ENCODE measurements around the gene CCBE1.
"Not testable (repeated sequence)": the region's sequence is repeated elsewhere in the genome, so short reads cannot be mapped to it uniquely, and the experiment has no call there.

Gene CCBE1

DNA sequence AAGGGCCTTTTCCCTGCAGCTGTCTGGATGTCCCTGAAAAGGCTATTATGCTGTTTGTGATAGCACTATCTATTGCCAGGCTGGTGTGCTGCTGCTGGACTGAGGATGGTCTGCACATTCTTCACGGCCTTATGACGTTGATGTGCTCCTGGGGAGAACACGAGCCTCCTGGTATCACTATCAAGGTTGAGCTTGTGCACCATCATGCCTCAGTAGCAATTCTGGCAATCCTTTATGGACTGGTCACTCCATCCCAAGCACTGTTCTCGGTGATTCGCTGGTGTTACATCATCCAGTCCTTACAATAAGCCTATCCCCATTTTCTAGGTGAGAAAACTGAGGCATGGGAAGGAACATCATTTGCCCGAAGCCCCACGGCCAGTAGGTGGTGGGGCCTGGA lies 18.2 kb upstream of the CCBE1 start:
- no peak overlapping the region for H3K4me3 ChIP-seq (ENCODE audit: low read depth, low read length)
- H3K9ac ChIP-seq (ENCODE audit: low read depth, low read length) = no peak overlapping the region
- H3K27ac ChIP-seq (ENCODE audit: low read depth, low read length) = no peak overlapping the region

DNA sequence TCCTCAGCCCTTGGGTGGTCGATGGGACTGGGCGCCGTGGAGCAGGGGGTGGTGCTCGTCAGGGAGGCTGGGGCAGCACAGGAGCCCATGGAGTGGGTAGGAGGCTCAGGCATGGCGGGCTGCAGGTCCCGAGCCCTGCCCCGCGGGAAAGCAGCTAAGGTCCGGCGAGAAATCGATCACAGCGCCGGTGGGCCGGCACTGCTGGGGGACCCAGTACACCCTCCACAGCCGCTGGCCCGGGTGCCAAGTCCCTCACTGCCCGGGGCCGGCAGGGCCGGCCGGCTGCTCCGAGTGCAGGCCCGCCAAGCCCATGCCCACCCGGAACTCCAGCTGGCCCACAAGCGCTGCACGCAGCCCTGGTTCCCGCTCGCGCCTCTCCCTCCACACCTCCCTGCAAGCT lies 16.9 kb upstream of the CCBE1 start:
- H3K9me3 ChIP-seq (ENCODE audit: control insufficient read depth, insufficient read depth, low read length); H3K27me3 ChIP-seq (ENCODE audit: control insufficient read depth, insufficient read depth, low read length); H3K4me3 ChIP-seq (ENCODE audit: low read depth, low read length); H3K9ac ChIP-seq (ENCODE audit: low read depth, low read length); H3K36me3 ChIP-seq (ENCODE audit: control insufficient read depth, insufficient read depth, low read length); H3K27ac ChIP-seq (ENCODE audit: low read depth, low read length); H3K4me1 ChIP-seq (ENCODE audit: control insufficient read depth, insufficient read depth, low read length): not testable (repeated sequence)

More for the DNA sequence above, 18.2 kb upstream of the CCBE1 start:
- no peaks in the 10 kb centered on the region for H3K36me3 ChIP-seq (ENCODE audit: control insufficient read depth, insufficient read depth, low read length)
- H3K4me1 ChIP-seq (ENCODE audit: control insufficient read depth, insufficient read depth, low read length) = no peaks in the 10 kb centered on the region
- H3K27me3 ChIP-seq (ENCODE audit: control insufficient read depth, insufficient read depth, low read length) = no peaks in the 10 kb centered on the region; the same call in 1 of the 2 replicates
- no peaks in the 10 kb centered on the region for H3K9me3 ChIP-seq (ENCODE audit: control insufficient read depth, insufficient read depth, low read length)

DNA sequence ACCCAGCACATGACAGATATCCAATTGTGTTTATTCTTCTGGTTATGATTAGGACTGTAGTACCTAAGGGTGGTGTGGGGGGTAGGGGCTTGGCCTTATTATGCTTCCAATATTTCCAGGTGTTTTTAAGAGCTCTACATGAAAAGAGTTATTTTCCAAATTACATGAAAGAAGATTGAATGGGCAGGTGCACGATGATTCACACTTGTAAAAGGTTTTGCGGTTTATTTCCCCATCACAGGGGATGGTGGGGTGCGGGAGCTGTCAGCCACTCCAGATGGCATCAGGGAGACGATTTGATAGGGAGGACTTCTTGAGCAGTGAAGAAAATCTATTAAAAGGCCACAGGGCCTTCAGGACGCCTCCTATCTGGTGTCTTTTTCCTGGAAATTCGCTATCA lies 15.1 kb upstream of the CCBE1 start:
- 0 out of 2 replicates have a peak, but pooled peaks cover 2% of the 10 kb centered on the region for H3K4me1 ChIP-seq (ENCODE audit: control insufficient read depth, insufficient read depth, low read length)
- H3K27me3 ChIP-seq (ENCODE audit: control insufficient read depth, insufficient read depth, low read length) = no peaks in the 10 kb centered on the region
- H3K9me3 ChIP-seq (ENCODE audit: control insufficient read depth, insufficient read depth, low read length) = no peaks in the 10 kb centered on the region
- H3K4me3 ChIP-seq (ENCODE audit: low read depth, low read length) = no peak overlapping the region
- H3K36me3 ChIP-seq (ENCODE audit: control insufficient read depth, insufficient read depth, low read length) = no peaks in the 10 kb centered on the region
- no peak overlapping the region for H3K9ac ChIP-seq (ENCODE audit: low read depth, low read length)
- no peak overlapping the region for H3K27ac ChIP-seq (ENCODE audit: low read depth, low read length)

DNA sequence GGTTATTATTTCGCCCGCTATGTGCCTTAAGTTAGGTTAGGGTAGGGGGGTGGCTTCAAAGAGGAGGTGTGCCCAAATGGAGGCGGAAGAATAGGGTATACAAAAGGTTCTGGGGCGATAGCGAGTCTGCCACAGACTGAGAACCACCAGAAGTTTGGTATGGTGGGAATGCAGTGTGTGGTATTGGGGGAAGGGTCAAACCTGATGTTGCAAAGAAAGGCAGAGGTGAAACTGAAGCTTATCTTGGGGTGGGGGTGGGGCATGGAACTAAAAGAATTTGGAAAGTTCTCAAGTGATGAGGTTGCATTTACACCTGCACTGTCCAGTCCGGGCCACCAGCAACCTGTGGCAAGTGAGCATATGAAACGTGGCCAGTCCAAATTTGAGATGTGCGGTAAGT lies 11.8 kb upstream of the CCBE1 start:
- Histone ChIP-seq H3K9me3 (ENCODE audit: control insufficient read depth, insufficient read depth, low read length) (no peaks in the 10 kb centered on the region), H3K9ac (ENCODE audit: low read depth, low read length) (no peak overlapping the region), H3K4me3 (ENCODE audit: low read depth, low read length) (no peak overlapping the region), H3K4me1 (ENCODE audit: control insufficient read depth, insufficient read depth, low read length) (0 out of 2 replicates have a peak, but pooled peaks cover 2% of the 10 kb centered on the region), H3K36me3 (ENCODE audit: control insufficient read depth, insufficient read depth, low read length) (no peaks in the 10 kb centered on the region), H3K27ac (ENCODE audit: low read depth, low read length) (no peak overlapping the region), H3K27me3 (ENCODE audit: control insufficient read depth, insufficient read depth, low read length) (no peaks in the 10 kb centered on the region)

DNA sequence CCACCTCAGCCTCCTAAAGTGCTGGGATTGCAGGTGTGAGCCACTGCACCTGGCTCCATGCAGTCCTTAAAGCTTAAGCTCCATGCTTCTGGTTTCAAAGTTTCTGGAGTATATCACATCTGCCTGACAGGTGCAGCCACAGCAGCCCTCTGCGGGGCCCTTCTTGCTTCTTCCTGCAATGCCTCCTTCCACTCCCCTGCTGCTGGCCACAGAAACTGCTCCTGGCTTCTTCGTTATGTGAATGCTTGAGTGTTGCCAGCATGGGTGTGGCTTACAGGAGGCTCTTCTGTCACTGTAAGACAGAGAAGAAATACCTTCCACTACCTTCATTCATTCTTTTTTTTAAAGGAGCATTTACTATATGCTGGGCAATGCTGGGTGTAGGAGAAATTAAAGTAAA lies 10.1 kb upstream of the CCBE1 start:
- no peak overlapping the region for H3K4me3 ChIP-seq (ENCODE audit: low read depth, low read length)
- no peaks in the 10 kb centered on the region for H3K27me3 ChIP-seq (ENCODE audit: control insufficient read depth, insufficient read depth, low read length)
- H3K36me3 ChIP-seq (ENCODE audit: control insufficient read depth, insufficient read depth, low read length) = no peaks in the 10 kb centered on the region
- H3K9ac ChIP-seq (ENCODE audit: low read depth, low read length) = no peak overlapping the region
- no peak overlapping the region for H3K27ac ChIP-seq (ENCODE audit: low read depth, low read length)
- H3K9me3 ChIP-seq (ENCODE audit: control insufficient read depth, insufficient read depth, low read length) = no peaks in the 10 kb centered on the region
- H3K4me1 ChIP-seq (ENCODE audit: control insufficient read depth, insufficient read depth, low read length) = 0 out of 2 replicates have a peak, but pooled peaks cover 2% of the 10 kb centered on the region

DNA sequence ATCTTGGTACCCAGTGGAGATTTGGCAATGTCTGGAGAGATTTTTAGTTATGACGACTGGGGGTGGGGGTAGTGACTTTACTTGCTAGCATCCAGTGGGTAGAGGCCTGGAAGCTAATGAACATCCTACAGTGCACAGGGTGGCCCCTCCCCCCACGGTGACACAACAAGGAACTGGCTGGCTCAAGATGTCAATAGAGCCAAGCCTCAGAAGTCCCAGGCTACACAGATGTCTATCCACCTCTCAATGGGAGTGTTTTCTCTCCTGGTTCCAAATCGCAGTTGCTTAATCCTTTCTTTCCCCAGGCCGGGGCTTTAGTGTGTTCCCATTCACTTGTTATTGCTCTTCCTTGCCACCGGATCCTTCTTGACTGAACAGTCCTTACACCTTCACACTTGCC lies 9.3 kb upstream of the CCBE1 start:
- H3K9ac ChIP-seq (ENCODE audit: low read depth, low read length) = no peak overlapping the region
- no peaks in the 10 kb centered on the region for H3K36me3 ChIP-seq (ENCODE audit: control insufficient read depth, insufficient read depth, low read length)
- no peaks in the 10 kb centered on the region for H3K9me3 ChIP-seq (ENCODE audit: control insufficient read depth, insufficient read depth, low read length)
- no peaks in the 10 kb centered on the region for H3K27me3 ChIP-seq (ENCODE audit: control insufficient read depth, insufficient read depth, low read length)
- H3K4me1 ChIP-seq (ENCODE audit: control insufficient read depth, insufficient read depth, low read length) = 0 out of 2 replicates have a peak, but pooled peaks cover 2% of the 10 kb centered on the region
- H3K4me3 ChIP-seq (ENCODE audit: low read depth, low read length) = no peak overlapping the region
- no peak overlapping the region for H3K27ac ChIP-seq (ENCODE audit: low read depth, low read length)

DNA sequence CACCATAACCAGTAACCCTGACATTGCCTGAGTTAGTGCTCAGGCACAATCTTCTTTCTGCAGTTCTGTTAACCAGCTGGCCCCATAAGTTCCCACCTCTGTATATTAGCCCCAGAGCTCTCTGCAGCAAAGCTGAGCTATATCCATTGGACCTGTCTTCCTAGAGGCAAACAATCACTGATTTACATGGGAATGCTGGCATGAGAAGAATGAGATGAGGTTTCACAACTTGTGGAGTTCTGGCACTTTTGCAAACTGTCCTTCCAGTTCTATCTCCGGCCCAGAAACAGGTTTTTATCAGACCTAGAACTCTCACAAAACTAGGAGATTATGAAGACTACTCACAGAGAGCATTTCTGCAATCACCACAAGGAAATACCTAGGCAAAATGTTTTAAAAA lies 7.9 kb upstream of the CCBE1 start:
- H3K36me3 ChIP-seq (ENCODE audit: control insufficient read depth, insufficient read depth, low read length) = no peaks in the 10 kb centered on the region
- H3K27ac ChIP-seq (ENCODE audit: low read depth, low read length) = no peak overlapping the region
- H3K9me3 ChIP-seq (ENCODE audit: control insufficient read depth, insufficient read depth, low read length) = no peaks in the 10 kb centered on the region
- H3K4me3 ChIP-seq (ENCODE audit: low read depth, low read length) = no peak overlapping the region
- H3K4me1 ChIP-seq (ENCODE audit: control insufficient read depth, insufficient read depth, low read length) = peaks cover 13% of the 10 kb centered on the region
- no peaks in the 10 kb centered on the region for H3K27me3 ChIP-seq (ENCODE audit: control insufficient read depth, insufficient read depth, low read length)
- no peak overlapping the region for H3K9ac ChIP-seq (ENCODE audit: low read depth, low read length)

DNA sequence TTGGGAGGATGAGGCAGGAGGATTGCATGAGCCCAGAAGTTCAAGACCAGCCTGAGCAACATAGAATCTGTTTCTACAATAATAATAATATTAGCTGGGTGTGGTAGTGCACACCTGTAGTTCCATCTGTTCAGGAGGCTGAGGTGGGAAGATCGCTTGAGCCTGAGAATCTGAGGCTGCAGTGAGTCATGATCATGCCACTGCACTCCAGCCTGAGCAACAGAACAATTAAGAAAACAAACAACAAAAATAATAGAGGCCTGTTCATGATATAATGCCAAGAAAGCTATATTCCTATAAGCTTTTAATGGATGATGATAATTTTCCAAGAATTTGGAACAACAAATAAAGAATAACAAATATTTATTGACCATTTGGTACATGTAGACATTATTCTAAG lies 6.9 kb upstream of the CCBE1 start:
- no peak overlapping the region for H3K9ac ChIP-seq (ENCODE audit: low read depth, low read length)

DNA sequence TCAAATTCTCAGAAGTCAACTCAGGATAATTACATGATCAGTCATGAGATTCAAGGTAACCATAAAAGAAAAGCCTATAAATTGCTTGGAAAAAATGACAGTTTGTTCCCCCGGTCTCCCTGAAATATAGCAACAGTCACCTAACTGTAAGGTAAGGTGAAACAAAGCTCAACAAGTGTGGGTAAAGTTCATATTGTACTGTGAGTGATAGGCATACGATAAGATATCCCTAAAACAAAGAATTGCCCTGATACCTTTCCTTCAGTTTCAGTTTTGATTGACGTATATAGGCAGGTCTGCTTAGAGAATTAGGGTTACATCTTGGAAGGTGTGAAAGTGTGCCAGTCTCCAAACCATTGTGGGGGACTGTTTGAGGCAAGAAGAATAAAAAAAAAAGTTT lies 4.0 kb upstream of the CCBE1 start:
- H3K36me3 ChIP-seq (ENCODE audit: control insufficient read depth, insufficient read depth, low read length) = no peaks in the 10 kb centered on the region
- H3K9me3 ChIP-seq (ENCODE audit: control insufficient read depth, insufficient read depth, low read length) = no peaks in the 10 kb centered on the region
- peaks cover 24% of the 10 kb centered on the region for H3K4me1 ChIP-seq (ENCODE audit: control insufficient read depth, insufficient read depth, low read length)
- H3K27ac ChIP-seq (ENCODE audit: low read depth, low read length) = no peak overlapping the region
- no peak overlapping the region for H3K9ac ChIP-seq (ENCODE audit: low read depth, low read length)
- H3K4me3 ChIP-seq (ENCODE audit: low read depth, low read length) = no peak overlapping the region
- peaks cover 31% of the 10 kb centered on the region for H3K27me3 ChIP-seq (ENCODE audit: control insufficient read depth, insufficient read depth, low read length)

More for the DNA sequence above, 6.9 kb upstream of the CCBE1 start:
- Histone ChIP-seq H3K9me3 (ENCODE audit: control insufficient read depth, insufficient read depth, low read length) (no peaks in the 10 kb centered on the region), H3K27ac (ENCODE audit: low read depth, low read length) (no peak overlapping the region), H3K36me3 (ENCODE audit: control insufficient read depth, insufficient read depth, low read length) (no peaks in the 10 kb centered on the region), H3K4me1 (ENCODE audit: control insufficient read depth, insufficient read depth, low read length) (peaks cover 18% of the 10 kb centered on the region), H3K4me3 (ENCODE audit: low read depth, low read length) (no peak overlapping the region), H3K27me3 (ENCODE audit: control insufficient read depth, insufficient read depth, low read length) (peaks cover 3% of the 10 kb centered on the region)

DNA sequence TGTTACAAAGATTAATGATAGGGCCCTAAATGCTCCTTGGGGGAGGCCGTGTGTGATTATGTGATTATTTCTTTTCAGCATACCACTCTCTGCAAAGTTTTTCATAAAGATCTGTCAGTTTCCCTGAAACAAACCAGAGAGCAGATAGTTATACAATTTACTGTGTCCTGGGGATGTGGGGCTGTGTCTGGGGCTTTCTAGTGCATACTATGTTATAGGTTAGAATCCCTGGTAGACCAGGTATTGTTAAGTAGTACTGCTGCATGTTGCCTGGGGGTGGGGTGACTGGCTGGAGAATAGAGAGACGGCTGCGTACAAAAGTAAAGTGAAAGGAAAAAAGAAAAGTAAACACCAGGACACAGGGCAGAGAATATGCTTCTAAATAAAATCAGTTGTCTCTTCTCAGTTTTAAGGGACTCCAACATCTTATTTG lies 3.3 kb upstream of the CCBE1 start:
- Histone ChIP-seq H3K4me1 (ENCODE audit: control insufficient read depth, insufficient read depth, low read length) (peaks cover 28% of the 10 kb centered on the region), H3K9me3 (ENCODE audit: control insufficient read depth, insufficient read depth, low read length) (no peaks in the 10 kb centered on the region), H3K9ac (ENCODE audit: low read depth, low read length) (no peak overlapping the region), H3K4me3 (ENCODE audit: low read depth, low read length) (no peak overlapping the region), H3K36me3 (ENCODE audit: control insufficient read depth, insufficient read depth, low read length) (no peaks in the 10 kb centered on the region), H3K27me3 (ENCODE audit: control insufficient read depth, insufficient read depth, low read length) (peaks cover 38% of the 10 kb centered on the region), H3K27ac (ENCODE audit: low read depth, low read length) (no peak overlapping the region)

DNA sequence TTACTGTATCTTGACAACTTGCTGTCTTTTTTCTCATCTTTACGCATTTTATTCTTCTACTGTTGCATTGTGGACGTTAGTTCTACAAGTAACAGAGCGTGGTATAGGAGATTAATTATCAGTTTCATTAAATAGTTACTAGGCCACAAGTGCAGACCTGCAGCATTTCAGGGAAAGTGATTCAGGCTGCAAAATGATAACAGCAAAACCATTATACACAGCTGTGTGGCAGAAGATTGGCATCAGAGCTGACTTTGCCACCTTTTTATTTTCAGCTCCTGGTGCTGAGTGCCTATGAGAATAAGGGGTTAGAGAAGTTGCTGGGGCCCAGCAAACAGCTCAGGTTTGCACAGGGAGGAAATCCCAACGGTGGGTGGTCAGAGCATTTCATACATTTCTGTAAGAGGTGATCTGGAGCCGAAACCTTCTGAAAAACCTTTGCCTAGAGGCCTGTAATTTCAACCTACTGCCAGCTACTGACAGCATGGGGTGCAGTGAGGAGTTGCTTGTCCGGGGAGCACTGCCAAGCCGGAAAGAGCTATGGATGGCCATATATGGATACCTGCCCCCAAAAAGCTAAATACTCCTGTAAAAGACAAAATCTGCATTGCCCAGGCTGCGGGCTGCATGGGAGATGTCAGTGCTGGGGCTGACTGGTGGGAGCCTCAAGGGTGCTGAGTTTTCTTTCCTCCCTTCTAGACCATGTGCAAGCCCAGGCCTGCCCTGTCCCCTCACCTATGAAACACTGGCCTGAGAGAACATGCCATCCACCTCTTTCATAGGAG lies 2.7 kb upstream of the CCBE1 start:
- Histone ChIP-seq H3K27ac (ENCODE audit: low read depth, low read length) (no peak overlapping the region), H3K9ac (ENCODE audit: low read depth, low read length) (no peak overlapping the region), H3K9me3 (ENCODE audit: control insufficient read depth, insufficient read depth, low read length) (no peaks in the 10 kb centered on the region), H3K4me3 (ENCODE audit: low read depth, low read length) (no peak overlapping the region), H3K4me1 (ENCODE audit: control insufficient read depth, insufficient read depth, low read length) (peaks cover 28% of the 10 kb centered on the region), H3K27me3 (ENCODE audit: control insufficient read depth, insufficient read depth, low read length) (peaks cover 44% of the 10 kb centered on the region), H3K36me3 (ENCODE audit: control insufficient read depth, insufficient read depth, low read length) (no peaks in the 10 kb centered on the region)
